ENCODE measurements around the gene SSPN.
A peak's percentile ranks its signal among the peaks of the same experiment; 100 is the strongest.

The SSPN gene

GRCh38 chr12:26195250-26195640 lies at the start of gene SSPN:
Gene SSPN, plus strand, starts transcription at chr12:26195573. Its CDS starts 100 bp downstream, at chr12:26195673.
- peak; percentile 72 for DNase-seq

- no peak for DNase-seq
Observed at GRCh38 chr12:26148291-26148690, 47.1 kb upstream of the SSPN start.

- no peak for DNase-seq
Observed at GRCh38 chr12:26149968-26150500, 45.3 kb upstream of the SSPN start.

- DNase-seq, result no peak
Observed at GRCh38 chr12:26150736-26151450, 44.5 kb upstream of the SSPN start.

GRCh38 chr12:26152507-26153102 lies 42.8 kb upstream of the SSPN start:
- no peak for DNase-seq

GRCh38 chr12:26153421-26154154 lies 41.8 kb upstream of the SSPN start:
- DNase-seq, result no peak

GRCh38 chr12:26156201-26156871 lies 39.0 kb upstream of the SSPN start:
- DNase-seq, result no peak

- no peak for DNase-seq
Observed at GRCh38 chr12:26157001-26157400, 38.4 kb upstream of the SSPN start.

- DNase-seq, result no peak
Observed at GRCh38 chr12:26158078-26158764, 37.2 kb upstream of the SSPN start.

- no peak for DNase-seq
Observed at GRCh38 chr12:26162174-26162573, 33.2 kb upstream of the SSPN start.

GRCh38 chr12:26162905-26163304 lies 32.5 kb upstream of the SSPN start:
- no peak for DNase-seq

GRCh38 chr12:26164118-26164517 lies 31.3 kb upstream of the SSPN start:
- no peak for DNase-seq

- DNase-seq, result no peak
Observed at GRCh38 chr12:26172013-26172412, 23.4 kb upstream of the SSPN start.

GRCh38 chr12:26172539-26172938 lies 22.8 kb upstream of the SSPN start:
- no peak for DNase-seq

GRCh38 chr12:26172946-26173552 lies 22.3 kb upstream of the SSPN start:
- DNase-seq, result no peak

GRCh38 chr12:26176725-26177124 lies 18.6 kb upstream of the SSPN start:
- DNase-seq, result no peak

- no peak for DNase-seq
Observed at GRCh38 chr12:26177283-26177682, 18.1 kb upstream of the SSPN start.

GRCh38 chr12:26179826-26180225 lies 15.5 kb upstream of the SSPN start:
- DNase-seq, result no peak

- DNase-seq, result no peak
Observed at GRCh38 chr12:26182377-26182776, 13.0 kb upstream of the SSPN start.

GRCh38 chr12:26185532-26186320 lies 9.6 kb upstream of the SSPN start:
- no peak for DNase-seq
